ENCODE results near the gene TFF3. TPM values are rescaled to one million over a fixed set of nuclear protein-coding genes. Genes with fewer than 3 reads are reported as not detected.
"Not testable (repeated sequence)": the region's sequence is repeated elsewhere in the genome, so short reads cannot be mapped to it uniquely, and the experiment has no call there.

The TFF3 gene
- total RNA-seq, 2 donors from 2014 or later: 2,373 to 4,154 TPM

- TF ChIP-seq CTCF (IDR thresholded peaks at IDR 0.05): no peak
- intact Hi-C loops (cut with DNase I): no loop called here
- Histone ChIP-seq H3K4me1 (no peaks in the 10 kb centered on the region), H3K36me3 (no peaks in the 10 kb centered on the region), H3K4me3 (no peak overlapping the region), H3K9me3 (no peaks in the 10 kb centered on the region), H3K9ac (ENCODE audit: low read depth in 2 of 2, low read length in 2 of 2) (no peak overlapping the region), H3K27me3 (no peaks in the 10 kb centered on the region), H3K27ac (no peak overlapping the region)
- DNase-seq: no peak
Observed at GRCh38 chr21:42296501-42296900, 18.7 kb downstream of the TFF3 start.

GRCh38 chr21:42295845-42296244 is 19.4 kb downstream of the TFF3 start:
- Histone ChIP-seq H3K9ac (ENCODE audit: low read depth in 2 of 2, low read length in 2 of 2) (no peak overlapping the region), H3K27ac (no peak overlapping the region), H3K27me3 (no peaks in the 10 kb centered on the region), H3K36me3 (no peaks in the 10 kb centered on the region), H3K4me3 (no peak overlapping the region), H3K9me3 (no peaks in the 10 kb centered on the region), H3K4me1 (no peaks in the 10 kb centered on the region)
- no peak for TF ChIP-seq CTCF (IDR thresholded peaks at IDR 0.05)
- no peak for DNase-seq
- intact Hi-C loops (cut with DNase I): no loop called here

GRCh38 chr21:42294273-42294880 is 20.8 kb downstream of the TFF3 start:
- Histone ChIP-seq H3K9ac (ENCODE audit: low read depth in 2 of 2, low read length in 2 of 2) (no peak overlapping the region), H3K27me3 (no peaks in the 10 kb centered on the region), H3K4me1 (no peaks in the 10 kb centered on the region), H3K27ac (no peak overlapping the region), H3K4me3 (no peak overlapping the region), H3K9me3 (no peaks in the 10 kb centered on the region), H3K36me3 (no peaks in the 10 kb centered on the region)
- intact Hi-C loops (cut with DNase I): no loop called here
- no peak for TF ChIP-seq CTCF (IDR thresholded peaks at IDR 0.05)
- no peak for DNase-seq

- Histone ChIP-seq H3K9ac (ENCODE audit: low read depth in 2 of 2, low read length in 2 of 2) (no peak overlapping the region), H3K36me3 (no peaks in the 10 kb centered on the region), H3K27ac (no peak overlapping the region), H3K4me1 (no peaks in the 10 kb centered on the region), H3K27me3 (no peaks in the 10 kb centered on the region), H3K9me3 (no peaks in the 10 kb centered on the region), H3K4me3 (no peak overlapping the region)
- intact Hi-C loops (cut with DNase I): no loop called here
- no peak for TF ChIP-seq CTCF (IDR thresholded peaks at IDR 0.05)
- DNase-seq: no peak
Observed at GRCh38 chr21:42293649-42294272, 21.4 kb downstream of the TFF3 start.

- H3K36me3 ChIP-seq; H3K9ac ChIP-seq (ENCODE audit: low read depth in 2 of 2, low read length in 2 of 2); H3K9me3 ChIP-seq; H3K4me3 ChIP-seq; intact Hi-C loops (cut with DNase I); DNase-seq; H3K4me1 ChIP-seq; H3K27me3 ChIP-seq; H3K27ac ChIP-seq: not testable (repeated sequence)
Observed at GRCh38 chr21:42292563-42293142, 22.6 kb downstream of the TFF3 start.
